HG03045 (cell line): ENCODE results near the gene TAPT1.

Source experiments
- ATAC-seq: cut with Tn5 transposase; IDR thresholded peaks from one replicate; pipeline ENCODE4 v1.9.1; 2021; ENCODE audit warnings: mild to moderate bottlenecking, moderate library complexity; ENCODE audit not compliant: unreplicated experiment

TAPT1 gene

GRCh38 chr4:16140231-16140878 lies 85.9 kb downstream of the TAPT1 start:
- ATAC-seq = no peak

DNA sequence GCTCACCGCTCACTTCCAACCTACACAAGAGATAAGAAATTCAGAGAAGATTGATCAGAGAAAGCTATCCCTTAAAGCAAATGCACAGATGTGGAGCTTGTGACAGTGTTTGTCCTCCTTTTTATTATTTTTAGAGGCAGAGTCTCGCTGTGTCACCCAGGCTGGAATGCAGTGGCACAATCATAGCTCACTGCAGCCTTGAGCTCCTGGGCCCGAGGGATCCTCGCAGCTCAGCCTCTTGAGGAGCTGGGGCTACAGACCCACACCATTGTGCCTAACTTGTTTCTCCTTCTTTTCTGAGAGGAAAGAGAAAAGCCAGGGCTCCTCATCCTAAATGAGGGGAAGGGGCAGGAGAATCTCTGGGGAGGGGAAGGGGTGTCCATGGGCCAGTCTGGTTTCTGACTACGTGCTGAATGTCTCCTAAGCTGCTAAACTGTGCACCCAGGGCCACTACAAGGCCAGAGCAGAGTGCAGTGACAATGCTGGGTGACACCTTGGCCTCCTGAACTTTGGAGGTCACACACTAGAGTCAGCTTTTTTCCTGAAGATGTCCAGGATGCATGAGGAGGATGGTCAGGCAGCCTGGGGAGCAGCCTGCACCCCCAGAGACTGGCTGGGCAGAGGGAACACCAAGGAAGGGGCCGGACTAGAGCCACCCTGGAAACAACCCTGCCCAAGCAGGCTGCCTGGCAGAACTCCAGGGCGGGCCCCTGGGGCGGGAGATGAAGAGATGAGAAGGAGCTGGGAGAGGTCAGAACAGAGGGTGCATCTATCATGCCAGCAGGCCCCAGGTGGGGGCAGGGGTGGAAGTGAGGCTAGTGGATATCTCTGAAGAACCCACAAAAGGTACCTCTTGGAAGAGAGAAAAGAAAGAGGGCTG lies 87.0 kb downstream of the TAPT1 start:
- ATAC-seq = no peak

DNA sequence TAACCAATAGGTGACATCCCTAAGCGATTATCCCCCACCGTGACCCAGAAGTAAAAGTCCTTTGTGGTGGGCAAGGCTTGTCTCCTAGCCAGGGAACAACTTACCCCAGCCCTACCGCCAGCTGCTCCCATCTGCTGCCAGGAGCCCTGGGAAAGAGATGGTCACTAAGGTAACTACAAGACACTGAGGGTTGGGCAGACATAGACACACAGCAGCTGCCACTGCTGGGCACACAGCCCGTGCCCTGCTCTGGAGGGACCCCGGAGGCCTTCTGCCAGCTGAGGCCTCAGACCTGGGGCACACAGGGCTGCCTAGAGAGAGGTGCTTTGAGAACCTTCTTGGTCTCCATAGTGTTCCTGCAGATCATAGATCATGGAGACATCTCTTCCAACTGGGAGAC lies 89.4 kb downstream of the TAPT1 start:
- no peak for ATAC-seq

- ATAC-seq = no peak
Observed at GRCh38 chr4:16136311-16136710, 90.0 kb downstream of the TAPT1 start.

- no peak for ATAC-seq
Observed at GRCh38 chr4:16133406-16133805, 92.9 kb downstream of the TAPT1 start.

GRCh38 chr4:16131293-16131692 lies 95.0 kb downstream of the TAPT1 start:
- ATAC-seq = no peak

DNA sequence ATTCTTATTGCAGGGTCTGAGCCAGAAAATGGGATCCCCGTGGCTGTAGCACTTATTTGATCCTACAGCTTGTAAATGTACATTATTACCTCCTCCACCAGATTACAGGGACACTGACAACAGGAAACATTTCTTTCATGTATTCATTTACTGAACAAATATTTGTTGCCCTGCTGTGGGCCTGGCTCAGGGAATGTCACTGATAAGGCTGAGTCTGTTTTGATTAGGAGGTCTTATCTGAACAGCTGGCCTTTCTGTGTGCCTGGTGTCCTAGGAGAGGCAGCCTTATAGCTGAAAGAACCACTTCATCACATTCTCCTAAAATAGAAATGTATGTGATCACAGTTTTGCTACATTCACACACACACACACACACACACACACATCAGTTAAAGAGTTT lies 96.9 kb downstream of the TAPT1 start:
- no peak for ATAC-seq

DNA sequence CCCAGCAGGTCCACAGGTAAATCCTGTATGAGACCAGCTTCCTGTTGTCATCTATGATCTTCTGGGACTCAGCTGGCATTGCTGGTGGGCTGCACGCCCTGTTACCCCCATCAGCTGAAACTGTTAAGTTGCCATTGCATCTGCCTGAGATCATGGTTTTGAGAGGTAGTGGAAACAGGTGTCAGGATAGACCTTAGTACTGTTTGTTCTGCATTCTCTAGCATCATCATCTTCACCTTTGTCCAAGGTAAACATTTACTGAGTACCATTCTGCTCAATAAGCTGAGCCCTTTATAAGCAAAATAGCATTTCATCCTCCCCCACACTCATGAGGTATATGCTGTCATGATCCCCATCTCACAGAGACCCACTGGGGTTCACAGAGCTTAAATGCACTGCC lies 99.6 kb downstream of the TAPT1 start:
- ATAC-seq = no peak

- no peak for ATAC-seq
Observed at GRCh38 chr4:16125571-16126445, 100.5 kb downstream of the TAPT1 start.

GRCh38 chr4:16124232-16124631 lies 102.0 kb downstream of the TAPT1 start:
- no peak for ATAC-seq

- ATAC-seq = no peak
Observed at GRCh38 chr4:16123356-16124084, 102.8 kb downstream of the TAPT1 start.

- ATAC-seq = no peak
Observed at GRCh38 chr4:16122784-16123183, 103.5 kb downstream of the TAPT1 start.

- ATAC-seq = no peak
Observed at GRCh38 chr4:16122308-16122711, 104.0 kb downstream of the TAPT1 start.

DNA sequence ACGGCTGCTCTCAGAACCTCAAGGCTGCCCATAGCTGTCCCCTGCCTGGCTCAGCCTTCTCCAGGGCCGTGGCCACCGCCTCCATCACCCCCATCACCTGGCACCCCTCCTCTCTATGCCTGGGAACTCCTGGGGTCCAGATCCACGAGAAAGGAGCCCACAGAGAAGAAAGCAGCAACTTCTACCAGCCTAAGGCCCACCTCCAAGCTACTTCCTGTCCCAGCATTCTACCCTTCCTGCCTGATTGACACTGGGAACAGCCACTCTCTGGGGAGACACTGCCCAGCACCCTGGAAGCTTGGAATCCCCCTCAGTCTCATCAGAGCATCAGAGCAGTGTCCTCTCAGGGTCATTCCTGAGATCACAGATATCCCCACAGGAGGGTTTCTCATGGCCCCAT lies 105.6 kb downstream of the TAPT1 start:
- ATAC-seq = no peak

- no peak for ATAC-seq
Observed at GRCh38 chr4:16119981-16120380, 106.3 kb downstream of the TAPT1 start.

DNA sequence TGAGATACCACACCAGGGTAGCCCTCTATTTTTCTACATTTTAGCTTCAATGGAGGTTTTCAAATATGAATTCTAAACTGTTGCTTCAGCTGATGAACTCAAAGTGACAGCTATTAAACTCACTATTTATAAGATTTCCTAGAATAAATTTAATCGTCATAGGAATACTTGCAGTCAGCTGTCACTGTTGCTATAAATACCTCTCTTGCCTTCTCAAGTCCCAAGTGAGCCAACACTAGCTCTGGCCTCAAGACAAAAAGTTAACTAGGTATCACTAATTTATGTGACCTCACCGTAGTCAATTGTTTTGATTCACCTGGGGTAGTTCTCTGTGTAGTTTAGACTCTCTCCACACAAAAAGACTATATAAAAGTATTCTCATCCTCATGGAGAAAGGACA lies 108.2 kb downstream of the TAPT1 start:
- ATAC-seq = no peak

DNA sequence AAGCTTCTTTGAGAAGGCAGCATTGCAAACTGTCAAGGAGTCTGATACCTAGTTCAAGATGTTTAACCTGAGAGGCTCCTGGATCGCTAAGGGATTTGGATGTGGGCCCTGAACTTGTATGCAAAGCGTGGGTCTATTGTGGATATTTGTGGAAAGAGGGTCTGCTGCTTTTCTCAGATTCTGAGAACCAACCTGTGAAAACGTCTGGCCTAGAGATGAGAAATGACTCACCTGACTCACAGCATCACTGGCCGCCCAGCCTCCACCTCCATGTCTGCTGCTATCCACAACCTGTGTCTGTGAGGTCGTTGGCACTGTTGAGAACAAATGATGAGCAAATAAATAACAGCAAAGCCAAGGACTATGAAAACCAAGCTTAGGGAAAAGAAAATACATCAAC lies 109.1 kb downstream of the TAPT1 start:
- ATAC-seq = no peak

DNA sequence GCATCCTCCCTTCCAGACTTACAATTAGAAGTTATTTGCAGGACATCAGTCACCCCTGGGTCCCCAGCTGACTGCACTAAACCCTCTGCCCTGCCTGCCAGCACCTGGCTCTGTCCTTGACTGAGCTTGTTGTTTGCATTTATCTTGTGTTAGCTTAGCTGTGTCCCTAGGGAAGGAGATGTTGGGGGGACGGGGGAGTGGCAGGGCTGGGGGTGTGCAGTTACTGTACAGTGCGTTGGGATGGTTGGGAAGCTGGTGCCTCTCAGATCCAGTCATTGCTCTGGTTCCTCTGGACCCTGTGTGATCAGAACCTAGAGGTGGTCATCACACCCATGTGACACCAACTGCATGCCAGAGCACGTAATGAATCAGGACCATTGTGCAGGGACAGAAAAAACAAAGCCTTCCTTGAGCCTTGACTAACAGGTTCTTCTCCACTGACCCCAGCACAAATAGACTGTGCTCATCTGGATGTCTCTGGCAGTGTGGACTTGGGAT lies 109.7 kb downstream of the TAPT1 start:
- ATAC-seq = no peak

GRCh38 chr4:16116019-16116418 lies 110.3 kb downstream of the TAPT1 start:
- ATAC-seq = no peak

GRCh38 chr4:16114546-16114945 lies 111.7 kb downstream of the TAPT1 start:
- no peak for ATAC-seq

DNA sequence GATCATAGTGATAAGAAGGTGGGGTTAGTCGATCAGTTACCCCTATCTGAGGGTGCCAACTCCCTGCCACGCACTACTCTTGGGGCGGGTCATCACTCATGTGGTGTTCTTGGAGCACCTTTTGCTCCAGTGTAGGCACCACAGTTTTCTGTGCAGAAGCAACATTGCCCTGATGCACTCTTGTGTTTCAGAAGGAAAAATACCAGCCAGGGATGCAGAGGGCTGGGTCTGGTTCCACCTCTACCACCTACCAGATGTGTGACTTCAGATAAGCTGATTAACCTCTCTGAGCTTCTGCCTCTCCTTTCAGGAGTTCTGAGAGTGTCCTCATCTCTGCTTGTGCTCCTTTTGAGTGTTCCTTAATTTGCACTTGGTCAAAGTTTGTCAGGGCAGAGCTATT lies 112.5 kb downstream of the TAPT1 start:
- ATAC-seq = no peak
